Stimulated activated CD4-positive, alpha-beta T cell treated with anti-CD3 and anti-CD28 coated beads, Interleukin-15, amount 100 ng/mL, for 24 hours (primary cell): ENCODE data around the gene UCP3.

Source experiments
- DNase-seq: peaks from one replicate; pipeline ENCODE4 v3.0.0-alpha.2; 2020

The UCP3 gene

GRCh38 chr11:74017631-74018030, 8.7 kb upstream of the UCP3 start:
- no peak for DNase-seq

DNA sequence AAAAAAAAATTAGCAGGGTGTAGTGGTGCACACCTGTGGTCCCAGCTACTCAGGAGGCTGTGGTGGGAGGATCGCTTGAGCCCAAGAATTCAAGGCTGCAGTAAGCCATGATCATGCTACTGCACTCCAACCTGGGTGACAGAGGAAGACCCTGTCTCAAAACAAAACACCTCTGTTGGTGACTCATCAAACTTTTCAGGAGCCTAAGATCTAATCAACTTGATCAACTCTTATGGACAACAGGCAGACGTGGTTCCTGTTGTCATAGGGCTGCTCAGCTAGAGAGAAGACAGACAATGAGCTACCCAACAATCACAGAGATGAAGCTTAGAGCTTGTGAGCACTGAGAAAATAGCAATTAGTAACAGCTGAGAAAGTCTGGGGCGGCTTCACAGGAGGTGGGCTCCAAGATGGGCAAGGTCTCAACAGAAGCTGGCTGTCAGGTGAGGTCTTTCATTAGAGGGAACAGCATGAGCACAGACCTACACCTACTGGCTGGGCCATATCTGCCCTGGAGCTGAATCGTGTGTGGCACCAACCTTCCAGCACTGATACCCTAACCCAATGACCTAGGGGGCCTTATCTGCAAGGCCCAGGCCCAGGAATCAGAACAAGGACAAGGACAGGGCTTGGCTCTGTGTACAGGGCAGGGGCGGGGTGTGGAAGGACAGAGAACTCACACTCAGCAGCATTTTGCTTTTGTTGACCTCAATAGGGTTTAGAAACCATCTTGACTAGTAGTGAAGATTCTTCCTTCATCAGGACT, 7.2 kb upstream of the UCP3 start:
- DNase-seq: no peak

- DNase-seq: no peak
Observed at GRCh38 chr11:74014880-74015279, 6.0 kb upstream of the UCP3 start.

- no peak for DNase-seq
Observed at GRCh38 chr11:74013141-74013540, 4.3 kb upstream of the UCP3 start.

GRCh38 chr11:74012074-74012809, 3.4 kb upstream of the UCP3 start:
- DNase-seq: no peak

DNA sequence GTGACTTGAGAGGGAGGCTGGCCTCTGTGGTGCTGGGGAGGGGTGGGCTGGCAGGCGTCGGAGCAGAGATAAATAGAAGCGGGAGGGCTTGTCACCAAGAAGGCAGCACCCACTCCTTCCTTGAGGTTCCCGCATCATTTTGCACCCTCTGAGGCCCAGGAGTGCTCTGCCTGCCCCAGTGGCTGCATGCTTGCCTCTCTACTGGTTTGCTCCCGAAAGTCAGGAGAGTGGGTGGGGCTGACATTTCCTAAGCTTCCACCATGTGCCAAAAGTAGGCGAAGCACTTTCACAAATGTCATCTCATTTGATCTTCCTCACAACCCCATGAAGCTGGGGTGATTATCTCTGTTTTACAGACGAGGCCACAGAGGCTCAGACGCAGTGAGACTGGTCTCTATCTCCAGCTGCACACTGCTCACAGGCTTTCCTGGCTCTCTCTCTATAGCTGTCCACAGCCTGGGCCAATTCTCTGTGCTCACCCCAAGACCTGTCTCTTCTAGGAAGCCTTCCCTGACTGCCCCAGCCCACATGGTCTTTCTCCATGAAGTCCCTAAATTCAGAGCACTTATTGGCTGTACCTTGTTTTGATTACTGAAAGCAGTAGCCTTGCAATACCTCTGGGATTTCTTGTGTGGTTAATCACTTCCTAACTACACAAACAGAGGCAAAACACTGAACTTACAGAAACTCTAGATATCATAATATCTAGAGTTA, 2.6 kb upstream of the UCP3 start:
- peak; percentile 65 for DNase-seq

- DNase-seq: no peak
Observed at GRCh38 chr11:74010306-74011300, 1.7 kb upstream of the UCP3 start.

GRCh38 chr11:74009675-74010305, 905 bp upstream of the UCP3 start:
- DNase-seq: peak; percentile 44

DNA sequence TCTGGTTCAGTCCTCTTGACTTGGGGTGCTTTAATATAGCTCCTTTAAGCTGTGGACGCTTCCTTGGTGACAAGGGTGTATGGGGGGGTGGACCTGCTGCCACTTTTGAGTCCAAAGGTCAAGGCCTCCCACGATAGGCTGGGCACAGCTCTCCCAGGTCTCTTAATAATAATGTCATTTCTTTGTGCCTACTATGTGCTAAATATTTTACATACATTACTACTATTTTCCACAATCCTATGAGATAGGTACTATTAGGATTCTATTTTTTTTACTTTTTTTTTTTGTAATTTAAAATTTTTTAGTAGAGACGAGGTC, 304 bp upstream of the UCP3 start:
- no peak for DNase-seq

GRCh38 chr11:74007691-74008372, 1.1 kb downstream of the UCP3 start:
- no peak for DNase-seq

- DNase-seq: no peak
Observed at GRCh38 chr11:74006743-74007304, 2.1 kb downstream of the UCP3 start.

DNA sequence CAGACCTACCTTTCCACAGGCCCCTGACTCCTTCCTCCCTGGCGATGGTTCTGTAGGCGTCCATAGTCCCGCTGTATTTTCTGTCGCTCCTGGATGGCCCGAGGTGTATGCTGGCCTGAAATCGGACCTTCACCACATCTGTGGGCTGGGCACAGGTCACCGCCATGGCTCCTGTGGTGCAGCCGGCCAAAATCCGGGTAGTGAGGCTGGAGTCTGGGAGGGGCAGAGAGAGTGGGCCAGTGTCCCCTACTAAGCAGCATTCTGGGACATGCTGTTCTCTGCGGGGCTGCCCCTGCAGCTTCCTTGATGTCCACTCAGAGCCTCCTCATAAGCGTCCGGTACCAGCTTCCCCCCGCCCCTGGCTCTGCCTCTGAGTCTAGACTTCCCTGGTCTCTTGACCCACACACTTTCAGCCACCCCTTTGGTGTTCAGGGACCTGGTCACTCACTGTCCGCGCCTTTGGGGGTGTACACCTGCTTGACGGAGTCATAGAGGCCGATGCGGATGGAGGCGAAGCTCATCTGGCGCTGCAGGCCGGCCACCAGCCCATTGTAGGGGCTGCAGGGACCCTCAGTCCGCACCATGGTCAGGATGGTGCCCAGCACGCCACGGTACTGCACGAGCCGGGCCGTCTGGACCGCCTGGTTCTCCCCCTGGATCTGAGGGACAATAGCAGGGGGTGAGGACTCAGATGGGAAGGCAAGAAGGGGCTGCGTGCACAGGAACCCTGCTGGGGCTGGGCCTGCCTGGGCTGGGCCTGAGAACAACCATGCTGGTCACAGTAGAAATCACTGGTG, 3.0 kb downstream of the UCP3 start:
- no peak for DNase-seq

DNA sequence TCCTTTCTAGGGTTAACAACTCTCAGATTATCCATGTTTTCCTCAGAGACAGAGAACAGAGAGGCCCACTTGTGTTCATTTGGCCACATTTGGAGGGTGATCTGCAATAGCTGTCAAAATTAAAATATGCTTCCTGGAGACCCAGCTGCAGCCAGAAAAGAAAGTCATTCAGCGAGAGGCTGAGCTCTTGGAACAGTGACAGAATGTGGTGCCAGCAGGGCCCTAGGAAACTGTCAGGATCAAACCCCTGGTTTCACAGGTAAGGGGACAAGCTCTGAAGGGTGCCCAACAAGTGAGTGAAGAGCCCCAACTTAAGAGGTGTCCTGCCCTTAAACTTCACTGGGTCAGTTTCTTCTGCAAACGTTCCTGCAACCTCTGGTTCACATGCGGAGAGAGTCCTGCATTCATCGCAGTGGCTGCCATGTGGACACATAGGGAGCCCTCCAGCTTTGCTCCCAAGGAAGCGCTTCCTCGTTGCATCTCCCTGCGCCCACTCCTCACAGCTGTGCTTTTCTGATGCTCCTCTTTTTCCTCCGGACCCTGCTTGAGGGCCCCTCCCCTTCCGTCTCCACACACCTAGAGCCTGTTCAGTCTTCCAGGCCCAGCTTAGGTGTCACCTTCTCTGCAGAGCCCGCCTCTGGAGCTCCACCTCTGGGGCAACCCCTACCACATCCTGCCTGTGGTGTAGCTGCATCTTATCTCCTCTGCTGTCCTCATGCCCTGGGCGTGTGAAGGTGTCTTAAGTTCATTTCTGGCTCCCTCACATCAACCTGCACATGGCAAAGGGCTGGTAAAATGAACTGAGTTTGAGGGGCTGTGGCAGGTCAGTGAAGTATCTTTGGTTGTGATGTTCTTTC, 3.9 kb downstream of the UCP3 start:
- peak; percentile 83 for DNase-seq

DNA sequence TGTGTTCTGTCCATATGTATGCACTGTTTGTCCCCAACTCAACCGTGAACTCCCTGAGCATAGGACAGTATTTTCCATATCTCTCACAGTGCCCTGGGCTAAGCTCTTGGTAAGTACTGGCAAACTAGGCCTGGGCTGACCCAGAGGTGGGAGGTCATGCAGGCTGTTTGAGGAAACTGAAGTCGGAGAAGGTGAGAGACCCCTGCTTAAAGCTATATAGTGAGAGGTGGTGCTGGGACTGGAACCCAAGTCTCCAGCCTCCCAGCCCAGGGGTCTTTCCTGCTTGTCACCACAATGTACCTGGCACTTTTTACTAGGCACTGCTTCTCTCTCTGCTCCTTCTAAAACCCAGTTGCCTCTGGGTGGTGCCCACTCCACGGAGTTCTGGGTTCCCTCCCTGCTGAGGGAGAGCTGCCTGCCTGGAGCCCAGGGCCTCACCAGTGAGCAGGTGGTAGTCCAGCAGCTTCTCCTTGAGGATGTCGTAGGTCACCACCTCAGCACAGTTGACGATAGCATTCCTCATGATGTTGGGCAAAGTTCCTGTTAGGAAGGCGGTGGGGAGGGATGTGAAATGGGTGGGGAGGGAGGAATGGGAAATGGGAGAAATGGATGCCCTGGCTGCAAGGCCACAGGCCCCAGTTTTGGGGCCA, 4.7 kb downstream of the UCP3 start:
- DNase-seq: no peak

GRCh38 chr11:74002832-74003231, 6.1 kb downstream of the UCP3 start:
- DNase-seq: no peak

DNA sequence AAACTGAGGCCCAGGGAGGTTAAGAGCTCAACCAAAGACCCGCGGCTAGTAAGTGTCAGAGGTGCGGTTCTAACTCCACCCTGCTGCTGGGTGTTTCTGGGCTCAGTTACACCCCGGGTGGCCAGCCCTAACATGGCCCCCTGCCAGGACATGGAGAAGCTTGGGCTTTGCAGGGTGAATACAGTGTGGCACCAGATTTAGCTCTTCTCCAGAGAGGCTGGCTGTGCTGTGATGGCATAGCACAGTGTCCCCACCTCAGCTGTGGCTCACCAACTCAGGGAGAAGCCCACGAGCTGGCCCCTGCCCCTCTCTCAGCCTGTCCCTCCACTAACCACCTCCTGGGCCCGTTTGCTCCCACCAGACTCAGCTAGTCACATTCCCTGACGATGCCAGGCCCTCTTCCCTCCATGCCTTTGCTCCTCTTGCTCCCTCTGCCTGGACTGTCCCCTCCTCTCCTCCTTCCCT, 7.0 kb downstream of the UCP3 start:
- DNase-seq: no peak

- no peak for DNase-seq
Observed at GRCh38 chr11:74000307-74001133, 8.4 kb downstream of the UCP3 start.
